T-cell (primary cell): ENCODE measurements around the gene RRP9. TPM values are rescaled to one million over a fixed set of nuclear protein-coding genes. Genes with fewer than 3 reads are reported as not detected.

Experiments used
- ATAC-seq, 4 experiments: fragments of 200-7000 bp in 3 of 4; fragments of 150-1000 bp in 1 of 4; cut with Tn5 transposase; replicated peaks in 1 of 4; 1 replicate in 3 of 4; 2 replicates in 1 of 4; pipeline ENCODE4 v1.10.0; 2021; ENCODE audit warnings: moderate library complexity in 3 of 4, mild to moderate bottlenecking in 2 of 4, moderate number of reproducible peaks in 1 of 4
- CTCF ChIA-PET, 2 donors: fragments of 300-600 bp; sonication (Branson Sonifier 250); formaldehyde crosslinking; loops; one replicate each; lab custom pipeline; 2022; ENCODE audit warnings: antibody characterized with exemption in 2 of 2; lab: Charles Lee
- POLR2A ChIA-PET, 2 donors: fragments of 300-600 bp; sonication (Branson Sonifier 250); formaldehyde crosslinking; loops; one replicate each; lab custom pipeline; 2022; ENCODE audit warnings: antibody characterized with exemption in 2 of 2; lab: Charles Lee
- DNase-seq, 35 experiments: peaks; one replicate each; pipeline versions ENCODE4 v3.0.0 to v3.0.0-alpha.2; 2013 to 2023
- H3K27ac ChIP-seq: one replicate; pipeline ENCODE4 v1.5.1; 2013; ENCODE audit warnings: low read length
- H3K27me3 ChIP-seq, 2 experiments: replicated peaks in 1 of 2; 1 replicate in 1 of 2; 2 replicates in 1 of 2; pipeline versions ENCODE4 v1.6.1 to v1.7.0; 2013; ENCODE audit warnings: low read length in 1 of 2, mixed read lengths in 1 of 2; ENCODE audit not compliant: control insufficient read depth in 2 of 2, insufficient read depth in 2 of 2; ENCODE audit errors: extremely low read depth in 1 of 2
- H3K36me3 ChIP-seq, 2 donors: 1 replicate in 1 of 2; 2 replicates in 1 of 2; pipeline versions ENCODE4 v1.6.1 to v1.7.0; 2013; ENCODE audit warnings: low read length in 1 of 2; ENCODE audit not compliant: control insufficient read depth in 2 of 2, insufficient read depth in 1 of 2; ENCODE audit errors: extremely low read depth in 1 of 2
- H3K4me1 ChIP-seq, 2 experiments: 1 replicate in 1 of 2; 2 replicates in 1 of 2; pipeline versions ENCODE4 v1.6.1 to v1.7.0; 2013; ENCODE audit warnings: low read length in 2 of 2, mixed read lengths in 1 of 2; ENCODE audit not compliant: insufficient read depth in 2 of 2, control insufficient read depth in 1 of 2; ENCODE audit errors: extremely low read depth in 1 of 2
- H3K4me3 ChIP-seq, 2 donors: 1 replicate in 1 of 2; 2 replicates in 1 of 2; pipeline versions ENCODE4 v1.5.1 to v1.7.0; 2013; ENCODE audit warnings: mild to moderate bottlenecking in 2 of 2, low read length in 1 of 2, moderate library complexity in 1 of 2; ENCODE audit not compliant: control insufficient read depth in 1 of 2; ENCODE audit errors: extremely low read depth in 1 of 2
- H3K9me3 ChIP-seq: 2 replicates; pipeline ENCODE4 v1.7.0; 2013
- H3K27ac Mint-ChIP-seq, 2 donors: one replicate each; pipeline ENCODE4 v1.8.0; 2020 to 2021; ENCODE audit warnings: mild to moderate bottlenecking in 2 of 2, mixed read lengths in 2 of 2
- H3K27me3 Mint-ChIP-seq, 2 donors: one replicate each; pipeline ENCODE4 v1.8.0; 2021 to 2022; ENCODE audit warnings: mixed read lengths in 2 of 2
- H3K36me3 Mint-ChIP-seq: one replicate; pipeline ENCODE4 v1.8.0; 2021; ENCODE audit warnings: mixed read lengths
- H3K4me1 Mint-ChIP-seq, 3 donors: one replicate each; pipeline ENCODE4 v1.8.0; 2020 to 2022; ENCODE audit warnings: mixed read lengths in 3 of 3, mild to moderate bottlenecking in 1 of 3
- H3K4me3 Mint-ChIP-seq, 3 donors: one replicate each; pipeline ENCODE4 v1.8.0; 2020 to 2022; ENCODE audit warnings: mild to moderate bottlenecking in 3 of 3, mixed read lengths in 3 of 3, moderate library complexity in 3 of 3
- H3K9me3 Mint-ChIP-seq, 3 donors: one replicate each; pipeline ENCODE4 v1.8.0; 2020 to 2022; ENCODE audit warnings: mixed read lengths in 3 of 3
- WGBS: methylation state at CpG from one replicate; pipeline ENCODE4 v1.1.5; 2013; ENCODE audit warnings: missing lambda C conversion rate; ENCODE audit not compliant: insufficient coverage; 5-methylcytosine and 5-hydroxymethylcytosine counted together
- total RNA-seq, 35 experiments: library from RNA in 6 of 35; stranded (reverse) in 6 of 35; fragments of 120-200 nt in 1 of 35; gene quantifications; one replicate each; pipeline versions ENCODE4 v1.2.1 to v1.2.4 and lab custom pipeline; 2013 to 2026

Gene RRP9
- total RNA-seq, 5 donors from 2014 or later (not counting 1 experiment from before 2014, with no cell fraction given), result 11.4 to 20.5 (median 18.3) TPM

DNA sequence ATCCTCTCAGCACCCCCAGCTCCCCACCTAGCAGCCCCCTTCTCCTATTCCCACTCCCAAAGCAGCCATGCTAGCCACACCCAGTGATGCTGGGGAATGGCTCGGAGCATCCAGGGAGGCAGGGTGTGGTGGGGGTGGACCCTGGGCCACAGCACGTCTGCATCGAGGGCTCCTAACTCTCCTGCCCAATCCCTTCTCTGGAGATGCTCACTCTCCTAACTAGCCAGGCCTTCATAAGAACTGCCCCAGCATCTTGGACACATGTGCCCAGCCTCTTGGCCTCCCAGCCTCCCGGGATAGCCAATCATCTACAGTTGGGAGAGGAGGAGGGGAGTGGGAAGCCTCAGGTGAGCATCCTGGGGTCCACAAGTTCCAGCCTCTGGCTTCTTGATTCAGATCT is 22.8 kb upstream of the RRP9 start:
- Mint-ChIP-seq H3K4me3 (peak overlapping the region in 1 of 3 donors; percentile 17), H3K27me3 (no peaks in the 10 kb centered on the region), H3K4me1 (peaks cover 22 to 38% (median 28%) of the 10 kb centered on the region in 3 donors), H3K27ac (no peak overlapping the region), H3K36me3 (peaks cover 11% of the 10 kb centered on the region), H3K9me3 (no peaks in the 10 kb centered on the region)
- no CpG with 5 or more reads among the region's 4 CpGs for WGBS
- Histone ChIP-seq H3K9me3 (no peaks in the 10 kb centered on the region), H3K36me3 (no peaks in the 10 kb centered on the region), H3K4me1 (peaks cover 4 to 35% of the 10 kb centered on the region in 2 experiments), H3K27me3 (peaks cover 0 to 8% of the 10 kb centered on the region in 2 experiments), H3K27ac (no peak overlapping the region), H3K4me3 (no peak overlapping the region)
- ATAC-seq (no peak), DNase-seq (no peak)
- POLR2A ChIA-PET, result no interaction called here
- CTCF ChIA-PET, result interaction anchor here in 1 of 2 donors (1.4 kb wide), 1 partner anchor 22 kb away, joined by 4 read pairs; no protein-coding TSS in a partner anchor

DNA sequence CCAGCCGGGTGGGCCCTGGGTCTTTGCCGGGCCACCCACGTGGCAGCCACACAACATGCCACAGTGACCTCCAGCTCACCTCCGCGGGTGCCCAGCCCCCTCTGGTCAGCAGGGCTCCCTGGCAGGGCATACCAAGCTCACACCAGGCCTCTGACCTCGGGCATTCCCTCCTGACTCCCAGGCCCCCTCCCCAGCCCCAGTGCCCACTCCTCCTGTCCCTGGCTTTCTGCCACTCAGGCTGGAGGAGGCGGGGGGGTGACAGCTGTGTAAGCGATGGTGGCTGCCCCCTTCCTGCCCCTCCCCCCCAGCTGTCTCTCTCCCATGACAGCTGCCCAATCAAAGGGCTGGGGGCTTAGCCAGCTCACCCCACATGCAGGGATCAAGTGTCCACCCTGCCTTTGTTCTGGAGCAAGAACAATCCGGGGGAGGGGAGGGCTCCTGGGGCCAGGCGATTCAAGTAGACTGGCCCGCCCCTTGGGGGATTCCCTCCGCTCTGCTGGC is 22.3 kb upstream of the RRP9 start:
- DNase-seq (no peak), ATAC-seq (no peak)
- Mint-ChIP-seq H3K4me3 (no peak overlapping the region), H3K4me1 (peaks cover 20 to 34% (median 26%) of the 10 kb centered on the region in 3 donors), H3K27ac (no peak overlapping the region), H3K36me3 (peaks cover 14% of the 10 kb centered on the region), H3K27me3 (no peaks in the 10 kb centered on the region), H3K9me3 (no peaks in the 10 kb centered on the region)
- Histone ChIP-seq H3K4me1 (peaks cover 4 to 31% of the 10 kb centered on the region in 2 experiments), H3K9me3 (no peaks in the 10 kb centered on the region), H3K27me3 (peaks cover 0 to 12% of the 10 kb centered on the region in 2 experiments), H3K4me3 (no peak overlapping the region), H3K36me3 (no peaks in the 10 kb centered on the region), H3K27ac (no peak overlapping the region)
- 88% methylated on average over 10 of the region's 12 CpGs for WGBS
- ChIA-PET CTCF (interaction anchor here in 1 of 2 donors (1.4 kb wide), 1 partner anchor 21 kb away, joined by 4 read pairs; no protein-coding TSS in a partner anchor), POLR2A (no interaction called here)

DNA sequence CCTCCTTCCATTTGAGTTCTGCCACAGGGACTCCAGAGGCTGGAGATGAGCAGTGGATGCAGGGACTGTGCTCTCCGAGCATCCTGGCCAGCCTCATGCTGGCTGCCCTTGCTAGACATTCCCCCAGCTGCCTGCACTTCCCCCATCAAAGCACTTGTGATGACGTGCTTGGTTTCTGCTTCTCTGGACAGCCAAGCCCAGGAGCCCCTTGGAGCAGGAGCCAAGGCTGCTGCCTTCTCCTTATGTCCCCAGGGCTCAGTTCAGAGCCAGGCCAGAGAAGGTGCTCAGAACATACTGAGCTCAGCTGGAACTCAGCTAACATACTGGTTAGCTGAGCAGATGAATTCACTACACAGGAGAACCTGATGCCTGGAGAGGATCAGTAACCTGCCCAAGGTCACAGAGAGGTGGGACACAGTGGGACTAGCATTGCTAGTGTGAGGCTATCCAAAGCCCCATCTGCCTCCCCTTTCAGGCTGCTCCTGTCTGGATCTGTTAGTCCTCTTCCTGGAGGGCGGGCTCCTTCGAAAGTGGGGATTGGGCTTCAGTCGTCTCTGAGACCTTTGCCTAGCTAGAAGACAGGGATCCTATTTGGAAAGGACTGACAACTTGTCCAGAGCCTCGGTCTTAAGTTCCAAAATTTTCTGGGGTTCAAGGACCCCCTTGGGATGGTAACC is 21.3 kb upstream of the RRP9 start:
- Mint-ChIP-seq H3K4me1 (peaks cover 11 to 24% (median 18%) of the 10 kb centered on the region in 3 donors), H3K4me3 (no peak overlapping the region), H3K36me3 (peaks cover 22% of the 10 kb centered on the region), H3K27me3 (peaks cover 0 to 5% of the 10 kb centered on the region in 2 donors), H3K27ac (no peak overlapping the region), H3K9me3 (no peaks in the 10 kb centered on the region)
- no peak for DNase-seq
- no peak for ATAC-seq
- no peaks in the 10 kb centered on the region for H3K36me3 ChIP-seq
- H3K4me3 ChIP-seq, result no peak overlapping the region
- CTCF ChIA-PET, result no interaction called here
- H3K27ac ChIP-seq, result no peak overlapping the region
- peaks cover 4 to 21% of the 10 kb centered on the region in 2 experiments for H3K4me1 ChIP-seq
- no peaks in the 10 kb centered on the region for H3K9me3 ChIP-seq
- WGBS, result 88% methylated on average over 2 of the region's 6 CpGs
- POLR2A ChIA-PET, result no interaction called here
- peaks cover 0 to 21% of the 10 kb centered on the region in 2 experiments for H3K27me3 ChIP-seq

DNA sequence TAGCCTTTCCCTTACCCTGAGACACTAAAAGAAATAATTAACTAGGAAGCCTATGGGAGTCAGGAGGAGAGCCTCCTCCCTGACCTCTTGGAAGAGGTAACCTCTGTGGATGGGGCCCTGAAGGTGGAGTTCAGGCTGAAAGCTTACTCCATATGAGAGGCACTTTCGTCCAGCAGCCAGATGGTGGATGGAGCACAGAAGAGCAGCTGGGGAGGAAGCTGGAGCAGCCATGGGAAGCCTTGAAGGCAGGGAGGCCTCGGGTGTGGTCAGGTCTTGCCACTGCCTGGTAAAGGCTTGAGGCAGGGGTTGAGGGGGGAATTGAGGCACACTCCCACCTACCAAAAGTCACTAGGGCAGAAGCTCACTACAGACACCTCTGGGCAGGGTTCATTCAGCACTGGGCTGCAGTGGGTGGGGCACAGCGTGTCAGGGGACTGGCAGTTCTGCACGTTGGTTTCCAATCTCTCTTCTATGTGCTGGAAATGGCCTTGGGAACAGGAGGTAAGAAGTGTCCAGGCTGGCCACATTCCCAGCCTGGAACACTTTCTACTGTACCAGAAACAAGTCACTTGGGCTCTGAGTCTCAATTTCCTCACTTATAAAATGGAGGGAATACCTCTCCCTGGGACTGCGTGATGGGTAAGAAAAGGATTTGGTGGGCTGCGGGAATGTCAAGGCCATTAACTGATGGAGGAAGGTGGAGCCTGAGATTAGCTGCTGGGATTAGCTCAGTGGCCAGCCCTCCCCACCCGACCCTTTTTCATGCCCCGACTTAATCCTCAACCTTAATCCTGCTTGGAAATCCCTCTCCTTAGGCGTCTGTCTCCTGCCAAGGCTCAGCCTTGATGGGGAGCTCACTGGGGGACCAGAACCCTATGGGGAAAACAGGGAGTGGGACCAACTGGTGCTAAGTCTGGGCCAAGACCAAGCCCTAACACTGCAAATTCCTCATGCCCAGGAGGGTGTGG is 20.2 kb upstream of the RRP9 start:
- H3K4me3 Mint-ChIP-seq, result no peak overlapping the region
- no peak overlapping the region for H3K27ac Mint-ChIP-seq
- Histone ChIP-seq H3K27me3 (peaks cover 0 to 32% of the 10 kb centered on the region in 2 experiments), H3K27ac (no peak overlapping the region), H3K4me1 (peaks cover 4 to 21% of the 10 kb centered on the region in 2 experiments), H3K36me3 (no peaks in the 10 kb centered on the region), H3K9me3 (no peaks in the 10 kb centered on the region), H3K4me3 (no peak overlapping the region)
- peaks cover 22% of the 10 kb centered on the region for H3K36me3 Mint-ChIP-seq
- ChIA-PET CTCF (no interaction called here), POLR2A (no interaction called here)
- H3K4me1 Mint-ChIP-seq, result peaks cover 9 to 23% (median 16%) of the 10 kb centered on the region in 3 donors
- ATAC-seq (no peak), DNase-seq (no peak)
- H3K9me3 Mint-ChIP-seq, result no peaks in the 10 kb centered on the region
- WGBS, result 86% methylated on average over 1 of the region's 9 CpGs
- peaks cover 0 to 9% of the 10 kb centered on the region in 2 donors for H3K27me3 Mint-ChIP-seq

DNA sequence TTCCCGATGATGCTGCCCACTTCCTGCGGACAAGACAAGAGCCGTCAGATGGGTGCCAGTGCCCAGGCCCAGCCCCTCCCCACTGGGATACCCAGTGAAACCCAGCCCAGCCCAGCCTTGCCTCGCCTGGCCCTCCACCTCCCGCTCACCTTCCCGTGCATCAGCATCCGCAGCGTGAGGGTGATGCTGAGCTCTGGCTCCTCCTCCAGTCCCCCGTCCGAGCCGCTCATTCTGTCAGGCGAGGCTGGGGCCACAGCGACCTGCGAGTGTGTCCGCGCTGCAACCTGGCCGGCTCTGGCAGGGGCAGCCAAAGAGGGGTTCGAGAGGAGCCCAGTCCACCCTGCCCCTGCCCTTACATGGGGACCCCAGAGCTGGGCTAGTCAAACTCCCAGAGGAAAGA is 19.3 kb upstream of the RRP9 start:
- peaks cover 22% of the 10 kb centered on the region for H3K36me3 Mint-ChIP-seq
- H3K27ac Mint-ChIP-seq, result no peak overlapping the region
- ChIA-PET CTCF (no interaction called here), POLR2A (no interaction called here)
- no peak overlapping the region for H3K4me3 Mint-ChIP-seq
- H3K9me3 Mint-ChIP-seq, result no peaks in the 10 kb centered on the region
- ATAC-seq, result no peak
- peaks cover 0 to 38% of the 10 kb centered on the region in 2 experiments for H3K27me3 ChIP-seq
- H3K36me3 ChIP-seq, result no peaks in the 10 kb centered on the region
- DNase-seq, result no peak
- no peak overlapping the region for H3K4me3 ChIP-seq
- no peaks in the 10 kb centered on the region for H3K9me3 ChIP-seq
- WGBS, result 88% methylated on average over 18 of the region's 18 CpGs
- no peak overlapping the region for H3K27ac ChIP-seq
- peaks cover 2 to 19% of the 10 kb centered on the region in 2 experiments for H3K4me1 ChIP-seq
- H3K27me3 Mint-ChIP-seq, result peaks cover 0 to 14% of the 10 kb centered on the region in 2 donors
- peaks cover 11 to 21% (median 15%) of the 10 kb centered on the region in 3 donors for H3K4me1 Mint-ChIP-seq

- peaks cover 0 to 39% of the 10 kb centered on the region in 2 experiments for H3K27me3 ChIP-seq
- no peak overlapping the region for H3K4me3 ChIP-seq
- DNase-seq (no peak), ATAC-seq (no peak)
- CTCF ChIA-PET, result no interaction called here
- 97% methylated on average over 7 of the region's 10 CpGs for WGBS
- Mint-ChIP-seq H3K9me3 (no peaks in the 10 kb centered on the region), H3K27ac (no peak overlapping the region), H3K4me3 (no peak overlapping the region), H3K4me1 (peaks cover 10 to 15% (median 10%) of the 10 kb centered on the region in 3 donors), H3K36me3 (peaks cover 22% of the 10 kb centered on the region), H3K27me3 (peaks cover 0 to 14% of the 10 kb centered on the region in 2 donors)
- H3K9me3 ChIP-seq, result no peaks in the 10 kb centered on the region
- H3K27ac ChIP-seq, result no peak overlapping the region
- POLR2A ChIA-PET, result no interaction called here
- H3K4me1 ChIP-seq, result peaks cover 2 to 16% of the 10 kb centered on the region in 2 experiments
- H3K36me3 ChIP-seq, result no peaks in the 10 kb centered on the region
Measured at GRCh38 chr3:51960386-51960785, 18.7 kb upstream of the RRP9 start.
